HG03342 (cell line): Measurements from ENCODE around the gene PCDHGB2.
"Not testable (repeated sequence)": the region's sequence is repeated elsewhere in the genome, so short reads cannot be mapped to it uniquely, and the experiment has no call there.

Experiments used
- ATAC-seq: cut with Tn5 transposase; IDR thresholded peaks from one replicate; pipeline ENCODE4 v1.9.1; 2021; ENCODE audit warnings: mild to moderate bottlenecking, moderate library complexity; ENCODE audit not compliant: unreplicated experiment

The PCDHGB2 gene

DNA sequence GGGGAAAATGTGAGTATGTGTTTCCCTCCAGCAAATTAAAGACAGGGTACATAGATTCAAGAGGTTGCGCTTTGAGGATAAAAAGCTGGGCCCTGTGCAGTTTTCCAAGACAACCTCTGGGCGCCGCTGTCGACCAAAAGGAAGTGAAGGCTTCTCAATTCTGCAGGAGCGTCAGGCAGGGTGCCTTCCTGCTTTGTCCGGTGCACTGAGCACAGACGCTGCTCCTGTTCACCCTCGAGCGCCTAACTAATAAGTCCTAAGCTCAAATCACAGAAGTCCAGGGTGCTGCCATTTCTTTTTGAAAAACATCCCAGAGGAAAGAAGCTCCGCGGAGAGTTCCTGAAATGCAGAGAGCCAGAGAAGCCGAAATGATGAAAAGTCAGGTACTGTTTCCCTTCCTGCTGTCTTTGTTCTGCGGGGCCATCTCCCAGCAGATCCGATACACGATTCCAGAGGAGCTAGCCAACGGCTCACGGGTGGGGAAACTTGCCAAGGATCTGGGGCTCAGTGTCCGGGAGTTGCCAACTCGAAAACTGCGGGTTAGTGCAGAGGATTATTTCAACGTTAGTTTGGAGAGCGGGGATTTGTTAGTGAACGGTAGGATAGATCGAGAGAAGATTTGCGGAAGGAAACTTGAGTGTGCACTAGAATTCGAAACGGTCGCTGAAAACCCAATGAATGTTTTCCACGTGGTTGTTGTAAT, 9.7 kb upstream of the PCDHGB2 start, which contains the start of gene PCDHGB1:
Gene PCDHGB1 (plus strand): TSS at position 183 of the 703 bp plus-strand sequence. CDS start 162 bp downstream, at position 345.
- ATAC-seq, result no peak

DNA sequence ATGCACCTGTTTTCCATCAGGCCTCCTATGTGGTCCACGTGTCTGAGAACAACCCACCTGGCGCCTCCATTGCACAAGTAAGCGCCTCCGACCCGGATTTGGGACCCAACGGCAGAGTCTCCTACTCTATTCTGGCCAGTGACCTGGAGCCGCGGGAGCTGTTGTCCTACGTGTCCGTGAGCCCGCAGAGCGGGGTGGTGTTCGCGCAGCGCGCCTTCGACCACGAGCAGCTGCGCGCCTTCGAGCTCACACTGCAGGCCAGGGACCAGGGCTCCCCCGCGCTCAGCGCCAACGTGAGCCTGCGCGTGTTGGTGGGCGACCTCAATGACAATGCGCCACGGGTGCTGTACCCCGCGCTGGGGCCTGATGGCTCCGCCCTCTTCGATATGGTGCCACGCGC, 8.2 kb upstream of the PCDHGB2 start:
- ATAC-seq, result no peak

GRCh38 chr5:141354900-141355469, 4.8 kb upstream of the PCDHGB2 start, which contains the start of gene PCDHGA4:
TSS of gene PCDHGA4 (plus strand) at chr5:141355021. CDS start at chr5:141355108, 87 bp downstream.
- no peak for ATAC-seq

DNA sequence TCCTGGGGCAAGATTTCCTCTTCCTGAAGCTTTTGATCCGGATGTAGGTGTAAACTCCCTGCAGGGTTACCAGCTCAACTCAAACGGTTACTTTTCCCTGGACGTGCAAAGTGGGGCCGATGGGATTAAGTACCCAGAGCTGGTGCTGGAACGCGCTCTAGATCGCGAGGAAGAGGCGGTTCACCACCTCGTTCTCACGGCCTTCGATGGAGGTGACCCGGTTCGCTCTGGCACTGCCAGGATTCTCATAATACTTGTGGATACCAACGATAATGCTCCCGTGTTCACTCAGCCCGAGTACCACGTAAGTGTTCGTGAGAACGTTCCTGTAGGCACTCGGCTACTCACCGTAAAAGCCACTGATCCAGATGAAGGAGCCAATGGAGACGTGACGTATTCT, 4.2 kb upstream of the PCDHGB2 start:
- no peak for ATAC-seq

GRCh38 chr5:141356133-141356532, 3.7 kb upstream of the PCDHGB2 start:
- no peak for ATAC-seq

DNA sequence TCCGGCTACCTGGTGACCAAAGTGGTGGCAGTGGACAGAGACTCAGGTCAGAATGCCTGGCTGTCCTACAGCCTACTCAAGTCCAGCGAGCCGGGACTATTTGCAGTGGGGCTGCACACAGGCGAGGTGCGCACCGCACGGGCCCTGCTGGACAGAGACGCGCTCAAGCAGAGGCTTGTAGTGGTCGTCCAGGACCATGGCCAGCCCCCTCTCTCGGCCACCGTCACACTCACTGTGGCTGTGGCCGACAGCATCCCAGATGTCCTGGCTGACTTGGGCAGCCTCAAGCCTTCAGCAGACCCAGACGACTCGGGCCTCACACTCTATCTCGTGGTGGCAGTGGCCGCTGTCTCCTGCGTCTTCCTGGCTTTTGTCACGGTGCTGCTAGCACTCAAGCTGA, 2.8 kb upstream of the PCDHGB2 start:
- no peak for ATAC-seq

DNA sequence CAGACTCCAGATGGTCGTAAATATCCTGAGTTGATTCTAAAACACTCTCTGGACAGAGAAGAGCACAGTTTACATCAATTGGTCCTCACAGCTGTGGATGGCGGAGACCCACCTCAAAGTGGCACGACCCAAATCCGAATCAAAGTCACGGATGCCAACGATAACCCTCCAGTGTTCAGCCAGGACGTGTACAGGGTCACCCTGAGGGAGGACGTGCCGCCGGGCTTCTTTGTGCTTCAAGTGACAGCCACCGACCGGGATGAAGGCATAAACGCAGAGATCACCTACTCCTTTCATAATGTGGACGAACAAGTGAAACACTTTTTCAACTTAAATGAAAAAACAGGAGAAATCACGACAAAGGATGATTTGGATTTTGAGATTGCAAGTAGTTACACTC, 891 bp downstream of the PCDHGB2 start:
- no peak for ATAC-seq

- ATAC-seq, result no peak
Measured at GRCh38 chr5:141362719-141363118, 2.9 kb downstream of the PCDHGB2 start.

DNA sequence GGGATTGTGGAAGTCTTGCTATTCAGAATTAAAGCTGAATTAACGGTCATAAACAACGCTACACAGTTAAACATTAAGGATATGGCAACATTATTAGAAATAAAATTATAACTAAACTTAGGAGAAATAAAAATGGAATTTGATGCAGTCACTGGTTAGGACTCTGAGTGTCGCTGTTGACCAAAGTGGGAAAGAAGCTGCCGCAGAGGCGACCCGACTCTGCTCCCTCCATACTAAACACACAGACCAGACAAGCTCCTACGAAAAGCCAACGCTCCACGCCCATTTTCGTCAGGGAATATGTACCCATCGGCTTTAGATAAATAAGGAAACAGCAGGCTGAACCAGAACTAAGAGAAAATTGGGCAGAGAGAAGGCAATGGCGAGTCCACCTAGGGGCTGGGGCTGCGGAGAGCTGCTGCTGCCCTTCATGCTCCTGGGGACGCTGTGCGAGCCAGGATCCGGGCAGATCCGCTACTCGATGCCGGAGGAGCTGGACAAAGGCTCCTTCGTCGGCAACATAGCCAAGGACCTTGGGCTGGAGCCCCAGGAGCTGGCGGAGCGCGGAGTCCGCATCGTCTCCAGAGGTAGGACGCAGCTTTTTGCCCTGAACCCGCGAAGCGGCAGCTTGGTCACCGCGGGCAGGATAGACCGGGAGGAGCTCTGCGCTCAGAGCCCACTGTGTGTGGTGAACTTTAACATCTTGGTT, 4.3 kb downstream of the PCDHGB2 start, which contains the start of gene PCDHGA5:
Gene PCDHGA5 (plus strand): TSS at position 211 of the 709 bp plus-strand sequence. CDS start 169 bp downstream, at position 380.
- no peak for ATAC-seq

DNA sequence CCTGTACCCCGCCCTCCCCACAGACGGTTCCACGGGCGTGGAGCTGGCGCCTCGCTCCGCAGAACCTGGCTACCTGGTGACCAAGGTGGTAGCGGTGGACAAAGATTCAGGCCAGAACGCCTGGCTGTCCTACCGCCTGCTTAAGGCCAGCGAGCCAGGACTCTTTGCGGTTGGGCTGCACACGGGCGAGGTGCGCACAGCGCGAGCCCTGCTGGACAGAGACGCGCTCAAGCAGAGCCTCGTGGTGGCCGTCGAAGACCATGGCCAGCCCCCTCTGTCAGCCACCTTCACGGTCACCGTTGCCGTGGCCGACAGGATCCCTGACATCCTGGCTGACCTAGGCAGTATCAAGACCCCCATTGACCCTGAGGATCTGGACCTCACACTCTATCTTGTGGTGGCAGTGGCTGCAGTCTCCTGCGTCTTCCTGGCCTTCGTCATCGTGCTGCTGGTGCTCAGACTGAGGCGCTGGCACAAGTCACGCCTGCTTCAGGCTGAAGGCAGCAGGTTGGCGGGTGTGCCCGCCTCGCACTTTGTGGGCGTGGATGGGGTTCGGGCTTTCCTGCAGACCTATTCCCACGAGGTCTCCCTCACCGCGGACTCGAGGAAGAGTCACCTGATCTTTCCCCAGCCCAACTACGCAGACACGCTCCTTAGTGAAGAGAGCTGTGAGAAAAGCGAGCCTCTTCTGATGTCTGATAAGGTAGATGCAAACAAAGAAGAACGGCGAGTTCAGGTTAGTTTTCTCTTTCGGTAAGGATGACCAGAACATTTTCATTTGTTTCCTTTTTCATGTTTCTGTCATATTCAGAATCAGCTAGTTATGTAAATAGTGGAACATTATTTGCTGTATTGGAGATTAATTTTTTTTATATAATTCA, 6.5 kb downstream of the PCDHGB2 start:
- no peak for ATAC-seq

DNA sequence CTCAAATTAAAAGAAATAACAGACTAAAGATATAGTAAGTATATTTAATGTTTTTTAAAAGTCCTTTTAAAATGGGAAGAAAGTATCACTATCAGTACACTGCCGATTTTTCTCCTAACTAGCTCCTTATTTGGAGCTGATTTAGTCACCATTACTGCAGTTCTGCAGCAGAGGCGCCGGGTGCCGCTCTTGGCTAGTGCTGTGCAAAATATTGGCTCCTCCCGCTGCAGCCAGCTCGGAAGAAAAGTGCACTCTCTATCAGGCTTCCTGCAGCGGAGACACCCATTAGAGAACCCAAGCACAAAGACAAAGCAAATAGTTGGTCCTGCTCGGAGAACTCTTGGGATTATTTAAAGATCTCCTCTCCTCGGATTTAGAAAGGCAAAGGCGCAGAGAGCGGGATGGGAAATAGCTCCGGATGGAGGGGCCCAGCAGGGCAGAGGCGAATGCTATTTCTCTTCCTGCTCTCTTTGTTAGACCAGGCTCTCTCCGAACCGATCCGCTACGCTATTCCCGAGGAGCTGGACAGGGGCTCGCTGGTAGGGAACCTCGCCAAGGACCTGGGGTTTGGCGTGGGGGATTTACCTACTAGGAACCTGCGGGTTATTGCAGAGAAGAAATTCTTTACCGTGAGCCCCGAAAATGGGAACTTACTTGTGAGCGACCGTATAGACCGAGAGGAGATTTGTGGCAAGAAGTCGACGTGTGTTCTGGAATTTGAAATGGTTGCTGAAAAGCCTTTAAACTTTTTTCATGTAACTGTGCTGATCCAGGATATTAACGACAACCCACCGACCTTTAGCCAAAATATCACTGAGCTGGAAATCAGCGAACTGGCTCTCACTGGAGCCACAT, 10.4 kb downstream of the PCDHGB2 start, which contains the start of gene PCDHGB3:
Gene PCDHGB3 (plus strand): TSS at position 249 of the 855 bp plus-strand sequence. CDS start 153 bp downstream, at position 402.
- ATAC-seq, result peak; percentile 82

DNA sequence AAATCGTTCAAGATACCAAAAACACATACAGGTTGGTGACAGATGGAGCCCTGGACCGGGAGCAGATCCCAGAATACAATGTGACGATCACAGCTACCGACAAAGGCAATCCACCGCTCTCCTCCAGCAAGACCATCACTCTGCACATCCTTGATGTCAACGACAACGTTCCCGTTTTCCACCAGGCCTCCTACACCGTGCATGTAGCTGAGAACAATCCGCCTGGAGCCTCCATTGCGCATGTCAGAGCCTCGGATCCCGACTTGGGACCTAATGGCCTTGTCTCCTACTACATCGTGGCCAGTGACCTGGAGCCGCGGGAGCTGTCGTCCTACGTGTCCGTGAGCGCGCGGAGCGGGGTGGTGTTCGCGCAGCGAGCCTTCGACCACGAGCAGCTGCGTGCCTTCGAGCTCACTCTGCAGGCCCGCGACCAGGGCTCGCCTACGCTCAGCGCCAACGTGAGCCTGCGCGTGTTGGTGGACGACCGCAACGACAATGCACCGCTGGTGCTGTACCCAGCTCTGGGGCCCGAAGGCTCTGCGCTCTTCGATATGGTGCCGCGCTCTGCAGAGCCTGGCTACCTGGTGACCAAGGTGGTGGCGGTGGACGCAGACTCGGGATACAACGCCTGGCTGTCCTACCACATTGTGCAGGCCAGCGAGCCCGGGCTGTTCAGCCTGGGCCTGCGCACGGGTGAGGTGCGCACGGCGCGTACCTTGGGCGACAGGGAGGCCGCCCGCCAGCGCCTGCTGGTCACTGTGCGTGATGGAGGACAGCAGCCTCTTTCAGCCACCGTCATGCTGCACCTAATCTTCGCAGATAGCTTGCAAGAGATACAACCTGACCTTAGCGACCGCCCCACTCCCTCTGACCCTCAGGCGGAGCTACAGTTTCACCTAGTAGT, 12.0 kb downstream of the PCDHGB2 start:
- ATAC-seq, result no peak

- ATAC-seq, result no peak
Measured at GRCh38 chr5:141373673-141374317, 14.0 kb downstream of the PCDHGB2 start, which contains the start of gene PCDHGA6. TSS of gene PCDHGA6 (plus strand) at chr5:141373891. CDS start at chr5:141374084, 193 bp downstream.

GRCh38 chr5:141374627-141375026, 14.8 kb downstream of the PCDHGB2 start:
- no peak for ATAC-seq

DNA sequence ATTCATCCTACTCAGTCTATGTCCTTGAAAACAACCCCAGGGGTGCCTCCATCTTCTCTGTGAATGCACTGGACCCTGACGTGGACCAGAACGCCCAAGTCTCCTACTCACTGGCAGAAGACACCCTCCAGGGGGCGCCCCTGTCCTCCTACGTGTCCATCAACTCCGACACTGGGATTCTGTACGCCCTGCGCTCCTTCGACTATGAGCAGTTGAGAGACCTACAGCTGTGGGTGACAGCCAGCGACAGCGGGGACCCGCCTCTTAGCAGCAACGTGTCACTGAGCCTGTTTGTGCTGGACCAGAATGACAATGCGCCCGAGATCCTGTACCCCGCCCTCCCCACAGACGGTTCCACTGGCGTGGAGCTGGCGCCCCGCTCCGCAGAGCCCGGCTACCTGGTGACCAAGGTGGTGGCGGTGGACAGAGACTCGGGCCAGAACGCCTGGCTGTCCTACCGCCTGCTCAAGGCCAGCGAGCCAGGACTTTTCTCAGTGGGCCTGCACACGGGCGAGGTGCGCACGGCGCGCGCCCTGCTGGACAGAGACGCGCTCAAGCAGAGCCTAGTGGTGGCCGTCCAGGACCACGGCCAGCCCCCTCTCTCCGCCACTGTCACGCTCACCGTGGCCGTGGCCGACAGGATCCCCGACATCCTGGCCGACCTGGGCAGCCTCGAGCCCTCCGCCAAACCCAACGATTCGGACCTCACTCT, 15.8 kb downstream of the PCDHGB2 start:
- ATAC-seq, result not testable (repeated sequence)

DNA sequence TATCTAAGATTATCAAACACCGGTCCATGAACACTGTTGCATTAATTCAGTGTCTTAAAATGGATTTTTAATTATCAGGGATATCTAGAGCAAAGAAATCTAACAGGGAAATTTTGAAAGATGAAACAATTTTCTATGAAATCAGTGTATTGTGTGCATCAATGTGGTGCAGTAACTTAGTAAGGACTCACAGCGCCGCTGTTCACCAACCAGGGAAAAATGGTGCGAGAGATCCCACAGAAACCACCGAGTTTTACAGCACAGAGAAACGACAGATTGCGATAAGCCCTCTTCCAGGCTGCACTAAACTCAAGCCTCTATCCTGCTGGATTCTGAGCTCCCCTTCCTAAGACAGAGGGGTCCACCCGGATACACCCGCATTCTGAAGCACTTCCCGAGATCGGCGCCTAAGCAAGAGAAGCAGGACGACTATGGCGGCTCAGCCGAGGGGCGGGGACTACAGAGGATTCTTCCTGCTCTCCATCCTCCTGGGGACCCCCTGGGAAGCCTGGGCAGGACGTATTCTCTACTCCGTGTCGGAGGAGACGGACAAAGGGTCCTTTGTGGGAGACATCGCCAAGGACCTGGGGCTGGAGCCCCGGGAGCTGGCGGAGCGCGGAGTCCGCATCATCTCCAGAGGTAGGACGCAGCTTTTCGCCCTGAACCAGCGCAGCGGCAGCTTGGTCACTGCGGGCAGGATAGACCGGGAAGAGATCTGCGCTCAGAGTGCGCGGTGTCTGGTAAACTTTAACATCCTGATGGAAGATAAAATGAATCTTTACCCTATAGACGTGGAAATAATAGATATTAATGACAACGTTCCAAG, 22.9 kb downstream of the PCDHGB2 start, which contains the start of gene PCDHGA7:
Gene PCDHGA7 (plus strand): TSS at position 274 of the 826 bp plus-strand sequence. CDS start 158 bp downstream, at position 432.
- ATAC-seq, result no peak
